Panc1 (cell line): ENCODE results near the gene SCNN1G.

Experiments
- POLR2AphosphoS5 ChIP-seq: IDR thresholded peaks from 2 replicates; pipeline ENCODE4 v1.6.1; 2012; ENCODE audit warnings: mild to moderate bottlenecking, low read depth, low read length, moderate library complexity
- SIN3A ChIP-seq: IDR thresholded peaks from 2 replicates; pipeline ENCODE4 v1.6.1; 2012; ENCODE audit warnings: low read depth, mild to moderate bottlenecking, low read length, moderate library complexity, borderline replicate concordance; ENCODE audit not compliant: insufficient read depth
- TCF7L2 ChIP-seq: IDR thresholded peaks from 2 replicates; pipeline ENCODE4 v1.6.1; 2011; ENCODE audit warnings: mild to moderate bottlenecking, low read depth, low read length, inconsistent platforms
- TF ChIP-seq, protein P1 (sequence below): fragments of 450-650 bp; IDR thresholded peaks from 2 replicates; pipeline ENCODE4 v1.5.1; 2017; ENCODE audit warnings: mild to moderate bottlenecking
- TF ChIP-seq, protein P2 (sequence below), 2 experiments: IDR thresholded peaks; 2 replicates each; pipeline ENCODE4 v1.6.1; 2011 to 2012; ENCODE audit warnings: low read depth in 2 of 2, control low read depth in 1 of 2, low read length in 1 of 2, mild to moderate bottlenecking in 1 of 2, moderate library complexity in 1 of 2; ENCODE audit not compliant: insufficient read depth in 1 of 2

DNA sequence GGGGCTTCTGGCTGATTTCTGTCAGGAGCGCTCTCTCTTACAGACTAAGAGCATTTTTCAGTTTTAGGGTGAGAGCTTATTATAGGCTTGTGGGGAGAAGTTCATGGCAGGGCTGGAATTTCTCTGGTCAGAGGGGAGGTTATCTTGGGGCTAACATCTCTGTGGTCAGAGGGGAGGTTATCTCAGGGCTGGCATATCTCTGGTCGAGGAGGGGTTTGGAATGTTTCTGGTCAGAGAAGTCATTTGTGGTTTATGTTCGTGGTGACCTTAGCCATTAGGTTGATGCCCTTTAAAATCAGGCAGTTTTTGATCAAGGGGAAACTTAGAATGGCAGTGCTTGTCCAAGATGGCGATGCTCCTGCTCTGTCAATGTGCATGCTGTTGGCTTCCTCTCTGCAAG, 22.5 kb upstream of the SCNN1G start:
- TF ChIP-seq, protein P1, sequence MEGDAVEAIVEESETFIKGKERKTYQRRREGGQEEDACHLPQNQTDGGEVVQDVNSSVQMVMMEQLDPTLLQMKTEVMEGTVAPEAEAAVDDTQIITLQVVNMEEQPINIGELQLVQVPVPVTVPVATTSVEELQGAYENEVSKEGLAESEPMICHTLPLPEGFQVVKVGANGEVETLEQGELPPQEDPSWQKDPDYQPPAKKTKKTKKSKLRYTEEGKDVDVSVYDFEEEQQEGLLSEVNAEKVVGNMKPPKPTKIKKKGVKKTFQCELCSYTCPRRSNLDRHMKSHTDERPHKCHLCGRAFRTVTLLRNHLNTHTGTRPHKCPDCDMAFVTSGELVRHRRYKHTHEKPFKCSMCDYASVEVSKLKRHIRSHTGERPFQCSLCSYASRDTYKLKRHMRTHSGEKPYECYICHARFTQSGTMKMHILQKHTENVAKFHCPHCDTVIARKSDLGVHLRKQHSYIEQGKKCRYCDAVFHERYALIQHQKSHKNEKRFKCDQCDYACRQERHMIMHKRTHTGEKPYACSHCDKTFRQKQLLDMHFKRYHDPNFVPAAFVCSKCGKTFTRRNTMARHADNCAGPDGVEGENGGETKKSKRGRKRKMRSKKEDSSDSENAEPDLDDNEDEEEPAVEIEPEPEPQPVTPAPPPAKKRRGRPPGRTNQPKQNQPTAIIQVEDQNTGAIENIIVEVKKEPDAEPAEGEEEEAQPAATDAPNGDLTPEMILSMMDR, result no peak
- TF ChIP-seq POLR2AphosphoS5 (no peak), TCF7L2 (no peak), SIN3A (no peak)
- TF ChIP-seq, protein P2, sequence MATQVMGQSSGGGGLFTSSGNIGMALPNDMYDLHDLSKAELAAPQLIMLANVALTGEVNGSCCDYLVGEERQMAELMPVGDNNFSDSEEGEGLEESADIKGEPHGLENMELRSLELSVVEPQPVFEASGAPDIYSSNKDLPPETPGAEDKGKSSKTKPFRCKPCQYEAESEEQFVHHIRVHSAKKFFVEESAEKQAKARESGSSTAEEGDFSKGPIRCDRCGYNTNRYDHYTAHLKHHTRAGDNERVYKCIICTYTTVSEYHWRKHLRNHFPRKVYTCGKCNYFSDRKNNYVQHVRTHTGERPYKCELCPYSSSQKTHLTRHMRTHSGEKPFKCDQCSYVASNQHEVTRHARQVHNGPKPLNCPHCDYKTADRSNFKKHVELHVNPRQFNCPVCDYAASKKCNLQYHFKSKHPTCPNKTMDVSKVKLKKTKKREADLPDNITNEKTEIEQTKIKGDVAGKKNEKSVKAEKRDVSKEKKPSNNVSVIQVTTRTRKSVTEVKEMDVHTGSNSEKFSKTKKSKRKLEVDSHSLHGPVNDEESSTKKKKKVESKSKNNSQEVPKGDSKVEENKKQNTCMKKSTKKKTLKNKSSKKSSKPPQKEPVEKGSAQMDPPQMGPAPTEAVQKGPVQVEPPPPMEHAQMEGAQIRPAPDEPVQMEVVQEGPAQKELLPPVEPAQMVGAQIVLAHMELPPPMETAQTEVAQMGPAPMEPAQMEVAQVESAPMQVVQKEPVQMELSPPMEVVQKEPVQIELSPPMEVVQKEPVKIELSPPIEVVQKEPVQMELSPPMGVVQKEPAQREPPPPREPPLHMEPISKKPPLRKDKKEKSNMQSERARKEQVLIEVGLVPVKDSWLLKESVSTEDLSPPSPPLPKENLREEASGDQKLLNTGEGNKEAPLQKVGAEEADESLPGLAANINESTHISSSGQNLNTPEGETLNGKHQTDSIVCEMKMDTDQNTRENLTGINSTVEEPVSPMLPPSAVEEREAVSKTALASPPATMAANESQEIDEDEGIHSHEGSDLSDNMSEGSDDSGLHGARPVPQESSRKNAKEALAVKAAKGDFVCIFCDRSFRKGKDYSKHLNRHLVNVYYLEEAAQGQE (IDR thresholded peaks at IDR 0.05; ENCODE audit: insufficient read depth in 1 of 2, low read depth in 2 of 2, low read length in 1 of 2), result no peak
